KOPT-K1 (cell line): ENCODE measurements around the gene OR12D1.
"Not testable (repeated sequence)": the region's sequence is repeated elsewhere in the genome, so short reads cannot be mapped to it uniquely, and the experiment has no call there.

Experiments used
- H3K27ac ChIP-seq: fragments of 200-600 bp; sonication (generic); 2 replicates; pipeline ENCODE4 v1.5.1; 2016; ENCODE audit warnings: antibody characterized with exemption, mild to moderate bottlenecking, low read depth, low read length; ENCODE audit not compliant: poor library complexity, severe bottlenecking
- H3K36me3 ChIP-seq: fragments of 200-600 bp; sonication (generic); 2 replicates; pipeline ENCODE4 v1.5.1; 2017; ENCODE audit warnings: antibody characterized with exemption, mild to moderate bottlenecking, low read length, moderate library complexity; ENCODE audit not compliant: insufficient read depth
- H3K9me3 ChIP-seq: fragments of 200-600 bp; sonication (generic); 2 replicates; pipeline ENCODE4 v1.5.1; 2017; ENCODE audit warnings: antibody characterized with exemption, low read length, mild to moderate bottlenecking; ENCODE audit not compliant: insufficient read depth, poor library complexity, severe bottlenecking

OR12D1 gene

GRCh38 chr6:29414588-29414987 lies at the start of gene OR12D1:
OR12D1 (plus strand) TSS chr6:29414928.
- Histone ChIP-seq H3K27ac (no peak within 1 kb of the TSS), H3K36me3 (no peaks in the 10 kb centered on the region), H3K9me3 (peaks cover 14% of the 10 kb centered on the region)

- Histone ChIP-seq H3K27ac (no peak within 1 kb of the TSS), H3K9me3 (no peaks in the 10 kb centered on the region), H3K36me3 (no peaks in the 10 kb centered on the region)
Measured at GRCh38 chr6:29368765-29369164, 46.0 kb upstream of the OR12D1 start, which contains the start of gene OR5V1. OR5V1 (minus strand) TSS chr6:29368865; CDS start chr6:29356195, 12,670 bp downstream.

- no peaks in the 10 kb centered on the region for H3K9me3 ChIP-seq
- H3K36me3 ChIP-seq, result no peaks in the 10 kb centered on the region
- H3K27ac ChIP-seq, result no peak within 1 kb of the TSS
Measured at GRCh38 chr6:29375191-29375590, 39.5 kb upstream of the OR12D1 start, which contains the start of gene OR12D3. OR12D3 (minus strand) TSS chr6:29375291; CDS start chr6:29375287, 4 bp downstream.

GRCh38 chr6:29376003-29376402 lies 38.7 kb upstream of the OR12D1 start:
- Histone ChIP-seq H3K27ac (no peak overlapping the region), H3K36me3 (no peaks in the 10 kb centered on the region), H3K9me3 (no peaks in the 10 kb centered on the region)

GRCh38 chr6:29388533-29388932 lies 26.2 kb upstream of the OR12D1 start:
- no peak overlapping the region for H3K27ac ChIP-seq
- no peaks in the 10 kb centered on the region for H3K36me3 ChIP-seq
- H3K9me3 ChIP-seq, result no peaks in the 10 kb centered on the region

DNA sequence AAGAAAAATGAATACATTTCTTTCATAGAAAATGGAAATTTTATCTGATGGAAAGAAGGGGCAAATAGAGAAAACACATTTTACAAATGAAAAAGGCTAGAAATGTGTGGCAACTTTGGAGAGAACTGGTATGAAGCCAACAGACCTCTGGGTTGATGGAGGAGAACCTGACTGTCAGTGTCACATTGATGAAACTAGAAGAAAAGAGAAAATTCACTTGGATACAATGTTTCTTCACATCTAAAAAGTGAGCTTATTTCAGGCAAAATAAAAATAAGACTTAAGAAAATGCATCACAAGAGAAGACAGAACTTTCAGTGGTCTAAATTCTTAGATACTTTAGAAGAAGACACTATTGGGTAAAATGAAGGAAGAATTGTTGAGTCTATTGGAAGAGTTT lies 19.4 kb upstream of the OR12D1 start, which contains the start of gene OR12D2:
Gene OR12D2, plus strand, starts transcription at position 301 of the 400 bp plus-strand sequence. CDS start 1,069 bp downstream, outside the sequence.
- Histone ChIP-seq H3K9me3 (no peaks in the 10 kb centered on the region), H3K36me3 (no peaks in the 10 kb centered on the region), H3K27ac (no peak within 1 kb of the TSS)

- H3K9me3 ChIP-seq, result no peaks in the 10 kb centered on the region
- H3K27ac ChIP-seq, result no peak overlapping the region
- H3K36me3 ChIP-seq, result no peaks in the 10 kb centered on the region
Measured at GRCh38 chr6:29399525-29399924, 15.2 kb upstream of the OR12D1 start.

- no peaks in the 10 kb centered on the region for H3K9me3 ChIP-seq
- no peak overlapping the region for H3K27ac ChIP-seq
- no peaks in the 10 kb centered on the region for H3K36me3 ChIP-seq
Measured at GRCh38 chr6:29403801-29404200, 10.9 kb upstream of the OR12D1 start.

GRCh38 chr6:29419516-29419915 lies 4.8 kb downstream of the OR12D1 start:
- Histone ChIP-seq H3K36me3 (no peaks in the 10 kb centered on the region), H3K27ac (no peak overlapping the region), H3K9me3 (no peaks in the 10 kb centered on the region)

DNA sequence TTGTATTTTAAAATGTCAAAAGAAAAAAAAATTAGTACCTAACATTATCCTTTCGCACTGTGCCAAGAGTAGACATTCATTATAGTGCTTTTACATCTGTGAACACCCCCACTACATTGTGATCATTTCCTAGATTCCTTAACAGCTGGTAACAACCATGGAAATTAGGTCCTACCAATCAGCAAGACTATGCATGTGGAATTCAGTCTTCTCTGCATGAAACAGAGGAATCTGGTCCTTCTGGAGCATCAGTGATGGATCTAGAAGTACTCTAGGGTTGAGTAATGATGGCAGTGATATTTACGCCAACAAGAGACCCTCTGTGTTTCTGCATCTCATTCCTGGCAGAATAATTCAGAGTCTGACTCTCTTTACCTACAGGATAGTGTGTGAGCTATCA lies 9.4 kb downstream of the OR12D1 start:
- no peak overlapping the region for H3K27ac ChIP-seq
- H3K36me3 ChIP-seq, result no peaks in the 10 kb centered on the region
- no peaks in the 10 kb centered on the region for H3K9me3 ChIP-seq

DNA sequence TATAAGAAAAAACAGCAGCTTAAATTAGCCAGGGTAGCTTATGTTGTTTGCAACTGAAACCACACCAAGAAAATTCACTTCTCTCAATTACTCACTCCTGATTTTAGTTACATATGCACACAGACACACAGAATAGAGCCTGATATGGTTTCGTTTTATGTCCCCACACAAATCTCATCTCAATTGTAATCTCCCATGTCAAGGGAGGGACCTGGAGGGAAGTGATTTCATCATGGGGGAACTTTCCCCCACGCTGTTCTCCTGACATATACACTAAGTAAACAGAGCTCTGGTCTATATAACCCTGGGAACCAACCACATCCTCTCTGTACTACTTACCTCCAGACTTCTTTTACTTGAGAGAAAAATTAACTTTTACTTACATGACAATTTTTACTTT lies 9.8 kb downstream of the OR12D1 start:
- Histone ChIP-seq H3K9me3 (no peaks in the 10 kb centered on the region), H3K27ac (no peak overlapping the region), H3K36me3 (no peaks in the 10 kb centered on the region)

DNA sequence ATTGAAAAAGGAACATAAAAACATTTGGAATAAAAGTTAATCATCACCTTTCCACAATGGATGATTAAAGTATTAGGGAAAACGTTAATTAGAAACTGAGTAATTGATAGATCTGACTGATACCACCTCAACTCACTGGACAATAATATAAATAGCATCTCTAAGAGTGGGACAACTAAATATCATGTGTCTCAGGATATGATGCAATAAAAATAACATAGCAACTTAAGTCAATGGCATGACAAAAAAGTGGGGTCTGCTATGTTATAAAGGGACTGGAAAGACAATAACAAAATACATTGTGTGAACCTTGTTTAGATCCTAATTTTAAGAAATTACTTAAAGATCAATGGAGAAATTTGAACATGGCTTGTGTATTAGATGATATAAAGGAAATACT lies 10.3 kb downstream of the OR12D1 start:
- Histone ChIP-seq H3K27ac (no peak overlapping the region), H3K9me3 (no peaks in the 10 kb centered on the region), H3K36me3 (no peaks in the 10 kb centered on the region)

GRCh38 chr6:29426654-29427053 lies 11.9 kb downstream of the OR12D1 start:
- Histone ChIP-seq H3K27ac (no peak overlapping the region), H3K36me3 (no peaks in the 10 kb centered on the region), H3K9me3 (no peaks in the 10 kb centered on the region)

GRCh38 chr6:29436730-29437129 lies 22.0 kb downstream of the OR12D1 start:
- not testable (repeated sequence) for H3K27ac ChIP-seq, H3K9me3 ChIP-seq, H3K36me3 ChIP-seq

DNA sequence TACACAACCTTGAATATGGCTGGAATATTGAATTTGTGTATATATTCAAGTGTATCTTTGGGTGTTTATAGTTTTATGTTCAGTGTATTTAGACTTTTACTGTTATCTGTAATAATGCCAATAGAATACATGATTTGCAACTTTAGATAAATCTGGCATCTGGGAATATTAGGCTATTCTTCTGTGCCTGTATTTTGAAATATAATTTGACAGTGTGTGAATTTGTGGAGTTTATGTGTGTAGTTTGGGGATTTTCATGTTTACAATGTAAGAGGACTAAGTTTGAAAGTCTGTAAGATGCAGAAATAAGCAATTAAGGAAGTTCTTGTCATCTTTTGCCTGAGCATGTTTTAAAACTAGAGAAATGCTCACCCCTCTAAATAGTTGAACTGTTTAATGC lies 24.3 kb downstream of the OR12D1 start, which contains the start of gene OR10C1:
Gene OR10C1, plus strand, starts transcription at position 301 of the 400 bp plus-strand sequence. CDS start 710 bp downstream, outside the sequence.
- peaks cover 3% of the 10 kb centered on the region for H3K9me3 ChIP-seq
- no peaks in the 10 kb centered on the region for H3K36me3 ChIP-seq
- no peak within 1 kb of the TSS for H3K27ac ChIP-seq

DNA sequence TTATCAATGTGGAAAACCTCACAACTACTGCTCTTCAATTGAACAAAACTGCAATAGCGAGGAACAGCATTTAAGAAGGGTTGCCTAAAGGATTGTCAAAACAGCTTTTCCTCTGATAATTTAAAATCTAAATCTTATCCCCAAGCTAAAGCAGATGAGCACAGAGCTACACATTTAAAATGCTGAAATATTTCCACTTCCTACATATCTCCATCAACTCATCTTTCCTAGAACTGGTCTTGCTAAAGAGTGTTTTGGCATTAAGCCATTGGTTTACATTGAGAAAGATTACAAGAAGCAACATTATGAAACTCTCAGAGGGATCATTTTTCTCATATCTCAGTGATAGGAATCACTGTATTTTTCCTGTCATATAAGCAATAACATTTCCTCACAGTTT lies 28.0 kb downstream of the OR12D1 start:
- Histone ChIP-seq H3K9me3 (peaks cover 5% of the 10 kb centered on the region), H3K27ac (no peak overlapping the region), H3K36me3 (no peaks in the 10 kb centered on the region)
